ENCODE measurements around the gene CARD11.

The CARD11 gene

GRCh38 chr7:2937701-2938513 is 105.8 kb downstream of the CARD11 start:
- no peak for DNase-seq

- DNase-seq: no peak
Observed at GRCh38 chr7:2936891-2937580, 106.6 kb downstream of the CARD11 start.

DNA sequence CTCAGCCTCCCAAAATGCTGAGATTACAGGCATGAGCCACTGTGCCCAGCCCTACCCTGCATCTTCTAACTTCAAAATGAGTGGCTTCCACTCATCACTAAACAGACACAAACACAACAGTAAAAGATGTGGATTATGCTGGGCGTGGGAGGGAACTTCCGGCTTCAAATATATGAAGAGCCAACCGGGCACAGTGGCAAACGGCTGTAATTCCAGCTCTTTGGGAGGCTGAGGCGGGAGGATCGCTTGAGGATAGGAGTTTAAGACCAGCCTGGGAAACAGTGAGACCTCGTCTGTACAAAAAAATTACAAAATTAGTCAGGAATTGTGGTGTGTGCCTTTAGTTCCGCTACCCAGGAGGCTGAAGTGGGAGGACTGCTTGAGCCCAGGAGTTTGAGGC is 107.4 kb downstream of the CARD11 start:
- DNase-seq: no peak

GRCh38 chr7:2934984-2935740 is 108.5 kb downstream of the CARD11 start:
- DNase-seq: no peak

DNA sequence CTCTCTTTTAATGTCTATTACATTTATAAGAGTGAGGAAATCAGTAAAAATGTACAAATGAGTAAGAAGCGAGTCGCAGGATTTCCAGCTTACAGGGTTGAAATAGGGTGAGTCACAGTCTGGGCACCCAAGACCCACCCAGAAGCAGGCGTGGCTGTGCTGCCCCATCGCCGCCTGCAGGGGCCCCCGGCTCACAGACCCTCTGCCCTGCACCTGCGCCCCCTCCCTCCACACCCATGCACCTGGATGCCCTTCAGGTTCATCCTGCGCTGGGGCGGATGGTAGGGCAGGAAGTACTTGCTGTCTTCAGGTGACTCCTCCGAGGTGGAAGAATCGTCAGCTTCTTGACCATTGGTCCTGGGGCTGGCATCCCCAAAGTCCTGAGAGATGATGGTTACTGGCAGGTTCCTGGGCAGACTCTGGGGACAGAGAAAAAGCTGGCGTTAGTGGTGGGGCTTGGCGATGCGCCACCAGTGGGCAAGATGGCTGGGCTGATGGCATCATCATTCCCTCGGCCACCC is 109.4 kb downstream of the CARD11 start:
- DNase-seq: peak; percentile 76

DNA sequence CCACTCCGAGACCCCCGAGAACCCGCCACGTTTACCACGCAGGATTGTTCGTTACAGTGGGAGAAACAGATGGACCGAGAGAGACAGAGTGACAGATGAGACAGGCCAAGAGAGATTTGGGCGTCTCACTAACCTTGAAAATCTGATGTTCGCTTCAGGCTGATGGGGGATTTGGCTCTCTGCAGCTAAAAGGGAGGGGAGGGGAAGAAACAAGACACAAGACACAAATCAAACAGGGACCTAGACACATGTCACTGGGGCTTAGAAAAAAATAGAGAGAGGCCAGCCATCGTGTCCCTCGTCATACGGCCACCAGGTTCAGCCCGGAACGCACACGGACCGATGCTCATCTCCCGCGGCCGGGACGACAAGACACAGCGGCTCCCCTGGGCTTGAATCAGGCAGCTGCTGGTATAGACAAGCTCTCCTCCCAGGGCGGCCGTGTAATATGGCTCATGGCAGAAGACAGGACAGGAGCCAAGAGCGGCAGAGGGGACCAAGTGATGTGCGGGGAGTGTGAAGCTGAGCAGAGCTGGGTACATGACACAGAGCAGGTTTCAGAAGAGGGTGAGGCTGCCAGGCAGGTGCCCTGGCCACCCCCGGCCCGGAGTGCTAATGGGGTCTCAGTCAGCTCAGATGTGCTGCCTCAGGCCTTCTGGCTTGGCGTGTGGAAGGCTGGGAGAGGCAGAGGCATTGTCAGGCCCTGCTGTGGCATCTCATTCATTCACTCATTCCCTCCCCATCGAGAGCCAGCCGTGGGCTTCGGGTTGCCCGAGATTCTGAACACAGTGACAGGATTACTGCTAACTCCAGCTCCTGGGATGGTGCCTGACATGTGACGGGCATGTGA is 111.0 kb downstream of the CARD11 start:
- no peak for DNase-seq

DNA sequence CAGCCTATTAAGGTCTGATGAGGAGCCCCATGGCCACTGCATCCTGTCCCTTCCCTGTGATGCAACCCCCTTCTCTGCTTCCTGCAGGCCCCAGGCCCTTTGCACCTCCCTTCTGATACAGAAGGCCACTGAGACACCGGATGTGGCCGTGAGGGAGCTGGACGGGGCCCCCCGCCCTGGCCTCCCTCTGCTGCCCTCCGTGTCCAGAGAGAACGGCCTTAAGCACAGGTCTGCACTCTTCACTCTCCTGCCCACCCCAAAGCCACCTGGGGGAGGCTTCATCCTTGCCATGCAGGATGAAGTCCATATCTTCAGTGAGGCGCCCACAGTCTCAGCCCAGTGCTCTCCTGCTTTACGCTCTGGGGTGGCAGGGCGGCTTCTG is 112.6 kb downstream of the CARD11 start:
- DNase-seq: no peak

- DNase-seq: no peak
Observed at GRCh38 chr7:2930310-2931033, 113.2 kb downstream of the CARD11 start.

DNA sequence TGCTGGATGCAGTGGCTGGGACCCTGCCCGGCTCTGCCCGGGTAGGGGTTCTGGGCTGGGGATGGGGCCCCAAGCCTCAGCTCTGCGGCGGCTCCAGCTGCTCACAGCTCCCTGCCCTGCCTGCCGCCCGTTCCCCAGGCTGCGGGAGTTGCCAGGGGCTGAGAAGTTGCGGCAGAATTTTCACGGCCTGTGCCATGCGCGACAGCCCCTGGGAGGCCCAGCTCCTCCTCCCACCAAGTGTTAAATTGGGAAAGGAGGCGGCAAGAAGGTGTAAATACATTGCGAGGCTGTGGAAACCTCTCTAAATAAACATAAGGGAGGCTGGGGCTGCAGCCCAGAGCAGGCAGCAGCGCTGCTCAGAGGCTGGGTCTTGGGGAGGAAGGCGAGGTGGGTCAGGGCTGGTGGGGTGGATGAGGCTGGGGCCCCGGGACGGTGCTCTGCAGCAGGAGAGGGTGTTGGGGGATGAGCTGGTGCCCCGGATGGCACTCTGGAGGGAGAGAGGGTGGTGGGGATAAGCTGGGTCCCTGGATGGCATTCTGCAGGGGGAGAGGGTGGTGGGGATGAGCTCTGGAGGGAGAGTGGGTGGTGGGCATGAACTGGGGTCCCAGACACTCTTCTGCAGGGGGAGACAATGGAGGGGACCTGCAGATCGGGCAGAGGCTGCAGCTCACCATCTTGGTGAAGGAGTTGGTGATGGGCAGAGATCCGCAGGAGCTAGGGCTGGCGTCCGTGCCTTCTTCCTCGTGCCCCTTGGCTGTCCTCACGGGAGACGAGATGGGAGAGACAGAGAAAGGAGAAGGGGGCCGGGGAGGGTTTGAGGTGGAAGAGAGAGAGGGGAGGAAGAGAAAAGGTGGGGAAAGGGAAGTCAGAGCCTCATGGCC is 114.1 kb downstream of the CARD11 start:
- DNase-seq: no peak

DNA sequence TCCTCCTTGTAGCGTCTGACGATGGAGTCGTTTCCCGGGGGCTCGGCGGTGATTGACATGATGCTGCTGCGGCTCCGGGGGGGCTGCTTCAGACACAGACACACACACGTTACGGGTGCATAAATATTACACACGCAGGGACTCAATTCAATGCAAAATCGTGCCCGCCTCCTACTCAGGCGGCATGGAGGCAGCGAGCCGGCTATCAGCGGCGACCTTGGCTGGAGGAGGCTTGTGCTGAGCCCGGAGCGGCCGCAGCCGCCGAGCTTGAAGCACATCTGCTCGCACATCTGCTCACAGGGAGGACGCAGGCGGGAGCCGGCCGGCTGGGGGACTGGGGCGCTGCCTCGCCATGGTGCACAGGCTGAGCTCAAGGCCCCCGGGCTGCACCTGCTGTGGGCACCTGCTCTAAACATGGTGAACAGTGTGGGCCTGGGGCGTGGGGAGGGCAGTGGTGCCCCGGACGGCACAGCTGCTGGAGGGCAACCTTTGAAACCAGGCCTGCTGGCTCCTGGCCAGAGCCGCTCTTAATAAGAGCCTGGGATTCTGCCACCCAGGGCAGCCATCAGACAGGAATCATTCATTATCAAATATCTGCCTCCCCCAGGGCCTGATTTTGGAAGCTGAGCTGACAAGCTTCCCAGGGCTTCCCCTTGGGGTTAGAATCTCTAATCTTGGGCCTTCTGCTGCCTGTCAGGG is 114.9 kb downstream of the CARD11 start:
- no peak for DNase-seq

DNA sequence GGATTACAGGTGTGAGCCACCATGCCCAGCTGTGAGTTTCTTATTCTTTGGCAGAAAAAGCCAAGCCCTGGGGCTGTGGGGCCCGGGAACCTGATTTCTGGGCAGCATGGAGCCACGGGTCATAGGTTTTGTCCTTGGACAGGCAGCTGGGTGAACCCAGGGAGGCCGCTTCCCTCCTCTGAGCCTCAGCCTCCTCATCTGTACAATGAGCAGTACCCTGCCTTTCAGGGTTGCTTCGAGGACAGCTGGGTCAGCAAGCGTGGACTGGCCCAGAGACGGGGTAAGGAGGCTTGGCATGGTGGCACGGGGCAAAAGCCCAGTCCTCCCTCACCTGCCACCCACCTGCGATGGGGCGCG is 115.4 kb downstream of the CARD11 start:
- no peak for DNase-seq

GRCh38 chr7:2927592-2927991 is 116.1 kb downstream of the CARD11 start:
- DNase-seq: no peak

GRCh38 chr7:2926896-2927405 is 116.7 kb downstream of the CARD11 start:
- DNase-seq: no peak

DNA sequence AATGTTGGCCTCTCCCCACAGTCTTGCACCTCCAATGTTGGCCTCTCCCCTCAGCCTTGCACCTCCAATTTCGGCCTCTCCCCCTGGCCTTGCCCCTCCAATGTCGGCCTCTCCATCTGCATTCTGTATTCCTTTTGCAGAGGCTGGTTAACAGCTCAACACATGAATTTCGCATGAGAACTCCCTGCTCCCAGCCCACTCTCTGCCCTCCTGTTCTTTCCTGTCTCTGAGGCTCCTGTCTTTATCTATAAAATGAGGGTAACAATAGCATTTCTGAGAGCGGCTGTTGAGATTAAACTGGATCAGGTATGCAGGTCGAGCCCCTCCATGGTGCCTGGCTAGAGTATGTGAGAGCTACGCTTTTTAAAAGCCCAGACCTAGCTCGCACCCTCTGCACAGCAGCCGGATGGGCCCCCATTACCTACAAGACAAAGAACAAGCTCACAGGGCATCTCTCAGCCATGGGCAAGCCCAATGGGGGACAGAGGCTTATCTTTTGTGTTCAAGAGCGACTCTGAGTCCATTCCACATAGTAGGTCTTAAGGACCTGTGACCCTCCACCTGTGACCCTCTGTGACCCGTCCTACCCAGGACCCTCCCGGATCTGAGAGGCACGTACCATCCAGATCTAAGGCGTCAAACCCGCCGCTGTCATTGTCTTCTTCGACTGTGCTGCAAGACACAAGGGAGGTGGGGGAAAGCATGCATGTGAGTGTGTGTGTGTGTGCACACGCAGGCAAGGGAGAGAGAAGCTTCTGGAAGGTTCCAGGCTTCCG is 117.4 kb downstream of the CARD11 start:
- no peak for DNase-seq

DNA sequence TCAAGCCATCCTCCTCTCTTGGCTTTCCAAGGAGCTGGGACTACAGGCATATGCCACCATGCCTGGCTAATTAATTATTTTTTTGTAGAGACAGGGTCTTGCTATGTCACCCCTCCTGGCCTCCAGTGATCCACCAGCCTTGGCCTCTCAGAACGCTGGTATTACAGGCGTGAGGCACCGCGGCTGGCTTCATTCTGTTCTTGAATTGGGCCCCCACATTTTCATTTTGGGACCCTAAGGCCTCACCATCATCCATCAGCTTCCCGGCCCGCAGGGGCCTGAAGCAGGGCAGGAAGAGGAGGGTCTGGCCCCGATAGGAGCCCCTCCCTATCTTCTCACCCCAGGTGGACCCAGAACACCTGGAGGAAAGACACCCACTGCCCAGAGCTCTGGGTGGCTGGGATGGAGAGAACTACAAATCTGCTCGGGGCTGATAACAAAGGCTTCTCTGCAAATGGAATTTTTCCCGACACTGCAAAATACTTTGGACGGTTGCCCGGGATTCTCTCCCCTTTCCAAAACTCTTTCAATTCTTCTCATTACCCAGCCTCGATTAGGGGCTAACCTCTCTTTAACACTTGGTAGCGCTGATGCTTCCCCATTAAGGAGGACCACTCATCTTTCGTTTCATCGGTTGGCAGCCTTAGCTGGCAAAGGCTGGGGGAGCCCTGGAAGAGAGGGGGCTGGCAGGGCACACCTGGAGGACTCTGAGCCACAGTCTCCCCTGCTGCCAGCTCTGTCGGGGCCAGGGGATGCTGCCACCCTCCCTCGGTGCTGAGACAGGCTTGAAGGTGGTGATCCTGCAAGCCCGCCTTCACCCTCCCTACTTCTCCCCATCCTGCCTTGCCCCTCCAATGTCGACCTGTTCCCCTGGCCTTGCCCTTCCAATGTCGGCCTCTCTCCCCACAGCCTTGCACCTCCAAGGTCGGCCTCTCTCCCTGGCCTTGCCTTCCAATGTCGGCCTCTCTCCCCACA is 118.5 kb downstream of the CARD11 start:
- DNase-seq: no peak

DNA sequence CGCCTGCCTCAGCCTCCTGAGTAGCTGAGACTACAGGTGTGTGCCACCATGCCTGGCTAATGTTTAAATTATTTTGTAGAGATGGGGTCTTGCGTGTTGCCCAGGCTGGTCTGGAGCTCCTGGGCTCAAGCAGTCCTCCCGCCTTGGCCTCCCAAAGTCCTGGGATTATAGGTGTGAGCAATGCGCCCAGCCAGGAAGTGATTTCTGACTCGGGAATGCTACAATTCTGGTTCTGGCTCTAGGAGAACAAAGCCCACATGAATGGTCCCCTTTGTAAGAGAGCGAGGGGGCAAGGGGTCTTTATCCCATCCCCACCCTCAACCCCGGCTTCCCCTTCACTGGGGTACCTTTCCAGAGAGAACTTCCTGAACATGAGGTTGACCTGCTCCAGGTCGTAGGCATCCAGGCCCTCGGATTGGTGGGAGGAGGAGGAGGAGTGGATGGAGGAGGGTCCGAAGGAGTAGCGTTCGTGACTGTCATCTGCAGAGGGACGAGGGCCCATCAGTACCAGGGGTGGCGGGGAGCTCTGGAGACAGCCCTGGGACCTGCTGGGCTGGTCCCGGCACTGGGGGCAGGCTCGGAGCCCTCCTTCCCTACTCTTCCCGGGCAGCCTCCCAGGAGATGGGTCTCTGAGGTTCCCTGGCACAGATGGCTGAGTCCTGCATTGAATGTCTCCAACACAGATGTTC is 119.6 kb downstream of the CARD11 start:
- no peak for DNase-seq

- DNase-seq: no peak
Observed at GRCh38 chr7:2923291-2923781, 120.3 kb downstream of the CARD11 start.
